ENCODE measurements around the gene ACO1.

DNA sequence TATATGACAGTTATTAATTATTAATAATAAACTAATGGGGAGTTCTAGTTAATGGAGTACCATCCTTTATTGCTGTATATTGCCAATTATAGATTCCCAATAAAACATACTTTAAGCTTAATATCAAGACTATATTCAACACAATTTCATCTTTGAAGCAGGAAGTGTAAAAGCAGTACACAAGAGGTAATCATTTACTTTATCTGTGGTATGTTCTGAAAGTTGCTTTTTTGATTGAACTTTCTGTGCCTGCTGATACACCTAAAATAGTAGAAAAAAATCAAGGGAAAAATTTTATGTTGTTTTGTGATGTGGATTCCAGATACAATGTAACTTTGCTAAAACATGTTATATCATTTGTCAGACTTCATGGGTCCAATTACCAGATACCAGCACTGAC is 58.0 kb downstream of the ACO1 start:
- no peak for TF ChIP-seq TARDBP (IDR thresholded peaks at IDR 0.05)
- no peak for TF ChIP-seq FOXM1 (IDR thresholded peaks at IDR 0.05; ENCODE audit: borderline replicate concordance)
- no peak for TF ChIP-seq BHLHE40 (IDR thresholded peaks at IDR 0.05; ENCODE audit: borderline replicate concordance)
- TF ChIP-seq ELF4 (IDR thresholded peaks at IDR 0.05): no peak
- no peak for TF ChIP-seq ZNF384 (IDR thresholded peaks at IDR 0.05)
- no peak for TF ChIP-seq FOXA1 (IDR thresholded peaks at IDR 0.05)
- TF ChIP-seq LEF1 (IDR thresholded peaks at IDR 0.05; ENCODE audit: borderline replicate concordance): no peak
- no peak for TF ChIP-seq HDGF (IDR thresholded peaks at IDR 0.05; ENCODE audit: borderline replicate concordance)

Data from HEK293T (cell line).